GM10248 (cell line): Measurements from ENCODE around the gene XPNPEP3.

Experiments used
- CTCF ChIA-PET: fragments of 300-600 bp; sonication (Branson Sonifier 250); formaldehyde crosslinking; extraction: SDS; loops from one replicate; lab custom pipeline; 2021; ENCODE audit warnings: antibody characterized with exemption; lab: Yijun Ruan, JAX
- POLR2A ChIA-PET: fragments of 350-650 bp; sonication (Branson Sonifier 250); formaldehyde crosslinking; extraction: SDS; loops from one replicate; lab custom pipeline; 2020; ENCODE audit warnings: antibody characterized with exemption; lab: Yijun Ruan, JAX
- DNase-seq: peaks from one replicate; pipeline ENCODE4 v3.0.0; 2012; ENCODE audit errors: extremely low spot score
- TF ChIP-seq, protein P1 (sequence below): IDR thresholded peaks from 2 replicates; pipeline ENCODE4 v1.5.1; 2012; ENCODE audit warnings: mild to moderate bottlenecking, low read depth; ENCODE audit errors: extremely low read depth, missing control alignments, control extremely low read depth

Gene XPNPEP3

DNA sequence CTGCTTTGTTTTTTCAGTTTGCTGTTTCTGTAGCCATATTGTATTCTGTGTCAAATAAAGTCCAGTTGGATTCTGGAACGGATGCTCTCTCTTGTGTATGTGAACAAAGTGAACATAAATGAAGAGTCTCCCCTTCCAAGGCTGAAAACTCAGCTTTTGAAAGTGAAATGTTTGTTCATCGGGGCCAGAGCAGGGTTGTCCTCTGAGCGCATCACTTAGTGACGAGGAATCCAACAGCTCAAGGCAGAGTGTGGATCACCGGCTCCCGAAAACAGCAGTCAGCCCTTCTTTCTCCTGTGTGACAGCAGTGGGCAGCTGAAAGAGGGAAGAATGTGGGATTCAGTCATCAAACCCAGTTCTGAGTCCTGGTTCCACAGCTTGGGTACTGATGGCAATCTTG lies 115.6 kb downstream of the XPNPEP3 start:
- POLR2A ChIA-PET: no interaction called here
- CTCF ChIA-PET: interaction anchor here (1.0 to 2.0 kb wide), 5 partner anchors 9 to 174 kb away, joined by 3 to 7 read pairs (median 3); no protein-coding TSS in a partner anchor

DNA sequence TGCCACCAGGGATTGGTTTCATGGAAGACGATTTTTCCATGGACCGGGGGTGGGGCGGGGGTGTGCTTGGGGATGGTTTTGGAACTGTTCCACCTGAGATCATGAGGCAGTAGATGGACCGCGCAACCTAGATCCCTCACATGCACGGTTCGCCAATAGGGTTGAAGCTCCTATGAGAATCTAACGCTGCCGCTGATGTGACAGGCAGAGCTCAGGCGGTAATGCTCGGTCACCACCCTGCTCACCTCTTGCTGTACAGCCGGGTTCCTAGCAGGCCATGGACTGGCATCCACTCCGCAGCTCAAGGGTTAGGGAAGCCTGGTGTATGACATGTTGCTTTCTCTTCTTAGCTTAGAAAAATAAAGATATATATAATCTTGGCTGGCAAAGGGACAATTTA lies 116.2 kb downstream of the XPNPEP3 start:
- DNase-seq: no peak
- ChIA-PET POLR2A (interaction anchor here (0.6 to 0.7 kb wide), 2 partner anchors 25 to 136 kb away, joined by 3 to 8 read pairs; no protein-coding TSS in a partner anchor), CTCF (interaction anchor here (1.4 to 1.8 kb wide), 3 partner anchors 10 to 173 kb away, joined by 3 to 7 read pairs (median 3); no protein-coding TSS in a partner anchor)
- TF ChIP-seq, protein P1, sequence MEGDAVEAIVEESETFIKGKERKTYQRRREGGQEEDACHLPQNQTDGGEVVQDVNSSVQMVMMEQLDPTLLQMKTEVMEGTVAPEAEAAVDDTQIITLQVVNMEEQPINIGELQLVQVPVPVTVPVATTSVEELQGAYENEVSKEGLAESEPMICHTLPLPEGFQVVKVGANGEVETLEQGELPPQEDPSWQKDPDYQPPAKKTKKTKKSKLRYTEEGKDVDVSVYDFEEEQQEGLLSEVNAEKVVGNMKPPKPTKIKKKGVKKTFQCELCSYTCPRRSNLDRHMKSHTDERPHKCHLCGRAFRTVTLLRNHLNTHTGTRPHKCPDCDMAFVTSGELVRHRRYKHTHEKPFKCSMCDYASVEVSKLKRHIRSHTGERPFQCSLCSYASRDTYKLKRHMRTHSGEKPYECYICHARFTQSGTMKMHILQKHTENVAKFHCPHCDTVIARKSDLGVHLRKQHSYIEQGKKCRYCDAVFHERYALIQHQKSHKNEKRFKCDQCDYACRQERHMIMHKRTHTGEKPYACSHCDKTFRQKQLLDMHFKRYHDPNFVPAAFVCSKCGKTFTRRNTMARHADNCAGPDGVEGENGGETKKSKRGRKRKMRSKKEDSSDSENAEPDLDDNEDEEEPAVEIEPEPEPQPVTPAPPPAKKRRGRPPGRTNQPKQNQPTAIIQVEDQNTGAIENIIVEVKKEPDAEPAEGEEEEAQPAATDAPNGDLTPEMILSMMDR: no peak

More for the DNA sequence above, 115.6 kb downstream of the XPNPEP3 start:
- TF ChIP-seq, protein P1: no peak
- no peak for DNase-seq

DNA sequence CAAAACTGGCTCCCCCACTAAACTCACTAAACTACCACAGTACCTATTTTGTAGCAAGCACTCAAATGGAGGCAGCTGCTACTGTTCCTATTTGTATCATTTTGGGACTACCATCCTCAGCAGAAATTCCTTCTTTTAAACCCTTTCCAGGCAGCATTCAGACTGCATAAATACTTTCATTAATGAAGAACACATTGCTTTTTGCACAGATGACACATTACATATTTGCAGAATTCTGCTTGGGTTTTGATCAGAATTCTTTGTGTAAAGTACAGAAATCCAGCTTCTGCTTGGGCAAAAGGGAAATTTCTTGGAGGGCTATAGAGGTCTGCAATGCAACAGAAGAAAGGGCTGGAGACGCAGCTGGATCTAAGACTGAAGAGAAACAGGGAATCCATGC lies 118.4 kb downstream of the XPNPEP3 start:
- CTCF ChIA-PET: interaction anchor here (1.2 kb wide), 1 partner anchor 53 kb away, joined by 3 read pairs; no protein-coding TSS in a partner anchor
- POLR2A ChIA-PET: no interaction called here
- TF ChIP-seq, protein P1: no peak
- no peak for DNase-seq

DNA sequence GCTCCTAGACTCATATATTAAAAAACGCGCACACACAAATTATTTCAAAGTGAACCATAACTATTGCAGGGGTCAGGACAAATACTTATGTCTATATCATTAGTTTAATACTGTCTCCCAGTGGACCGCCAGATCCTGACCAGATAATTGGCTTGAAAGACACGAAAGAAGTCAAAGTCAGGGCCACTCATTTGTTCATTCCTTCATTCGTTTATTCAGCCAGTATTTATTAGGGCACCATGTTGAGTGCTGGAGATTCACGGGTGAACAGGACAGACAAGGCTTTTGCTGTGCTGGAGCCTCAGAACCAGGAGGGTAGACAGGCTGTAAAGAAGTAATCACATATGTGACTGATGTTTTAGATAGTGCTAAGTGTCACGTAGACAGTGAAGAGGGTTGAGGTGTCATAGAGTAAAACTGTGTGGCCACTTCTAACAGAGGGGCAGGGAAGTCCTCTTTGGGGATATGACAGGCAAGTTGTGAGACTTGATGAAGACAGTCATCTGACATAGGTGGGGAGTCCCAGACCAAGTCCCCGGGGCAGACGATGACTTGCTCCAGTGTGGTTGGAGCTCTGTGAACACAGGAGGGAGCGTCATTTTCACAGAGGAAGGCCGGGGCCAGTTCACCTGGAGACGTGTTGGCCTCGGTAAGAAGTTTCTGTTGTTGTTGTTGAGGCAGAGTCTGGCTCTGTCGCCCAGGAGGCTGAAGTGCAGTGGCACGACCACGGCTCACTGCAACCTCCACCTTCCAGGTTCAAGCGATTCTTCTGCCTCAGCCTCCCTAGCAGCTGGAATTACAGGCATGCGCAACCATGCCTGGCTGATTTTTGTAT lies 120.1 kb downstream of the XPNPEP3 start:
- no peak for DNase-seq
- TF ChIP-seq, protein P1: no peak
- CTCF ChIA-PET: no interaction called here
- POLR2A ChIA-PET: no interaction called here

DNA sequence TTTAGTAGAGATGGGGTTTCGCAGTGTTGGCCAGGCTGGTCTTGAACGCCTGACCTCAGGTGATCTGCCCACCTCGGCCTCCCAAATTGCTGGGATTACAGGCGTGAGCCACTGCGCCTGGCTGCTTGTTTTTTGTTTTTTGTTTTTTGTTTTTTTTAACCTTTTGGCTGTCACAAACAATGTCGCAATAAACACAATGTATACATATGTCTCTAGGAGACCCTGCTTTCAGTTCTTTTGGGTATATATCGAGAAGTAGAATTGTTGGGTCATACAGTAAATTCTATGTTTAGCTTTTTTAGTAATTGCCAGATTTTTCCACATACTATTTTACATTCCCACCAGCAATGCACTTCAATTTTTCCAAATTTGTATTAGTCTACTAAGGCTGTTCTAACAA lies 122.2 kb downstream of the XPNPEP3 start:
- TF ChIP-seq, protein P1: no peak
- ChIA-PET POLR2A (interaction anchor here (0.6 kb wide), 1 partner anchor 588 kb away, joined by 3 read pairs; no protein-coding TSS in a partner anchor), CTCF (interaction anchor here (1.5 kb wide), 1 partner anchor 24 kb away, joined by 5 read pairs; no protein-coding TSS in a partner anchor)
- no peak for DNase-seq

DNA sequence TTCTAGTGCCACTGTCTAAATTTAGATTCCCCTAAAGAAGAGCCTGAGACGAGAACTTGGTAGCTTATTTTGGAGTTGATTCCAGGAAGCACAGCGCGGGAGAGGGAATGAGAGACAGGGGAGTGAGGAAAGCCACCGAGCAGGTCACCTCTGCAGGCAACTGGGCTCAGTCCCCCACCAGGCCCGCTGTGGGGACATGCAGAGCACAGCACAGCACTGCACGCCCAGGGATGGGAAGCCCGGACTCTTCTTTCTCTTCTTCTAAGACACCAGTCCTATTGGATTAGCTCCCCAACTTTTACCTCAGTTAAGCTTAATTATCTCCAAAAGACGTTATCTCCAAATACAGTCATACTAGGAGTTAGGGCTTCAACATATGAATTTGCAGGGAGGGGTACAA lies 122.9 kb downstream of the XPNPEP3 start:
- ChIA-PET CTCF (interaction anchor here (1.5 kb wide), 1 partner anchor 23 kb away, joined by 5 read pairs; no protein-coding TSS in a partner anchor), POLR2A (no interaction called here)
- TF ChIP-seq, protein P1: no peak
- DNase-seq: no peak
